Stimulated activated CD8-positive, alpha-beta memory T cell treated with anti-CD3 and anti-CD28 coated beads, Interleukin-12 subunit alpha, Interleukin-12 subunit beta, amount 100 ng/mL, for 24 hours (primary cell): ENCODE results near the gene PPP1R18.
"Not testable (repeated sequence)": the region's sequence is repeated elsewhere in the genome, so short reads cannot be mapped to it uniquely, and the experiment has no call there.

ENCODE experiments used
- DNase-seq: peaks from one replicate; pipeline ENCODE4 v3.0.0-alpha.2; 2020; ENCODE audit errors: extremely low read depth

The PPP1R18 gene

DNA sequence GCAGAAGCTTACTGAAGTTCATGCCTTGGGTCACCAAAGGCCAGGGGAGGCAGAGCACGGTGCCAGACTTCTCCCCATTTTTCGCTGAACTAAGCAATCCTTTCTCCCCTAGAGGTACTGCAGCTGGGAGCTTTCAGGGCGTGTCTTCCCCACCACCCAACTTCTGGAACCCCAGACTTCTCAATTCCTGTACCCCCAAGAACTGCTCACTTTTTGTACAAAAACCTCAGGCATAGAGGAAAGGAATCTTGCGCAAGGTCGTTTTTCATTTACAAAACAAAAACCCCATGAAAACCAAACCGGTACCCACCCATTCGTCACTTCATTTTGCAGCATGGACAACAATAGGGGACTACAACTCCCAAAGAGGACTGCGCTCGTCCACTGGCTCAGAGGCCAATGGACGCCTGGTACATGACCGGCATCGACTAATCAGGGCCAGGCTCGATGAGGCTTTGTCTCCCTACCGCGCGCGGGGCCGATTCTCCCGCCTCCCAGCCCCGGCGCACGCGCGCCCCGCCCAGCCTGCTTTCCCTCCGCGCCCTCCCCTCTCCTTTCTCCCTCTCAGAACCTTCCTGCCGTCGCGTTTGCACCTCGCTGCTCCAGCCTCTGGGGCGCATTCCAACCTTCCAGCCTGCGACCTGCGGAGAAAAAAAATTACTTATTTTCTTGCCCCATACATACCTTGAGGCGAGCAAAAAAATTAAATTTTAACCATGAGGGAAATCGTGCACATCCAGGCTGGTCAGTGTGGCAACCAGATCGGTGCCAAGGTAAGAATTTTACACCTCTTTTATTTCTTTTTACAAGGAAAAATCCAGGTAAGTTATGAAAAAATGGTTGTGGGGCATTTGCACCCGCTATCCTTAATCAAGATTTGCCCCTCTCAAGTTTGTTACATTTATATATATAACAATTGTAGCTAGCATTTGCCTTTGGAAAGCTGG is 33.6 kb upstream of the PPP1R18 start, which contains the start of gene TUBB:
Gene TUBB (plus strand): TSS at position 562 of the 947 bp plus-strand sequence. CDS start 155 bp downstream, at position 717.
- DNase-seq: peak; percentile 85

DNA sequence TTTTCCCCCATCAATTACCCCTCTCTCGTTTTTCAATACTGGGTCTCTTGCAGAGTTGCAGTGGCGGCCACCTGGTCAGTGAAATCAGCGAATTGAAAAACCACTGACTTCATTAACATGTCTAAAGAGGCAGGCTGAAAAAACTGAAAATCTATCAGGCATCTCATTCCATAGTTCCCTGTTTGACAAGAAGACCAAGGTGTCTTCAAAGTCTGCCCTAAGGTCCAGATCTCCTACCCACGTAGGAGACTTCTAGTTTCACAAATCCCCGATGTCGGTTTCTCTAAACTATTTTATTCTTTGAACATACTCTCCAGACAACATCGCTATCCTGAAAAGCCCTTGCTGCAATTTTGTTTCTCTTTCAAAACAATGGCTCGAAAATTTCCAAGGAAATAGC is 32.9 kb upstream of the PPP1R18 start:
- no peak for DNase-seq

DNA sequence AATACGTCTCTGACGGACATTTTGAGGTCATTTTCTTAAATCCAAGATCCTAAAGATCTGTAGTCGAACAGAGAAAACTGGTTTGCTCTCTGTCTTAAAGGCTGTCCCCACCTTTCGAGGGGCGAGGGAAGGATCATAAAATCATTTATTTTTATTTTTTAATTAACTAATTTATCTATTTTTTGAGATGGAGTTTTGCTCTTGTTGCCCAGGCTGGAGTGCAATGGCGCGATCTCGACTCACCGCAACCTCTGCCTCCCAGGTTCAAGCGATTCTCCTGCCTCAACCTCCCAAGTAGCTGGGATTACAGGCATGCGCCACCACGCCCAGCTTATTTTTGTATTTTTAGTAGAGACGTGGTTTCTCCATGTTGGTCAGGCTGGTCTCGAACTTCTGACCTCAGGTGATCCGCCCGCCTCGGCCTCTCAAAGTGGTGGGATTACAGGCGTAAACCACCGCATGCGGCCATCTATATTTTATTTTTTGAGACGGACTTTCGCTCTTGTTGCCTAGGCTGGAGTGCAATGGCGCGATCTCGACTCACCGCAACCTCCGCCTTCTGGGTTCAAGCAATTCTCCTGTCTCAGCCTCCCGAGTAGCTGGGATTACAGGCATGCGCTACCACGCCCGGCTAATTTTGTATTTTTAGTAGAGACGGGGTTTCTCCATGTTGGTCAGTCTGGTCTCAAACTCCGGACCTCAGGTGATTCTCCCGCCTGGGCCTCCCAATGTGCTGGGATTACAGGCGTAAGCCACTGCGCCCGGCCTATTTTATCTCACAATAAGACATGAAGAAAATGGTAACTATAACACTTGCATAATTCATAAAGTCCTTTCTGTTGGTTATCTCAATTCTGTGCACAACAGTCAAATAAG is 31.6 kb upstream of the PPP1R18 start:
- DNase-seq: not testable (repeated sequence)

DNA sequence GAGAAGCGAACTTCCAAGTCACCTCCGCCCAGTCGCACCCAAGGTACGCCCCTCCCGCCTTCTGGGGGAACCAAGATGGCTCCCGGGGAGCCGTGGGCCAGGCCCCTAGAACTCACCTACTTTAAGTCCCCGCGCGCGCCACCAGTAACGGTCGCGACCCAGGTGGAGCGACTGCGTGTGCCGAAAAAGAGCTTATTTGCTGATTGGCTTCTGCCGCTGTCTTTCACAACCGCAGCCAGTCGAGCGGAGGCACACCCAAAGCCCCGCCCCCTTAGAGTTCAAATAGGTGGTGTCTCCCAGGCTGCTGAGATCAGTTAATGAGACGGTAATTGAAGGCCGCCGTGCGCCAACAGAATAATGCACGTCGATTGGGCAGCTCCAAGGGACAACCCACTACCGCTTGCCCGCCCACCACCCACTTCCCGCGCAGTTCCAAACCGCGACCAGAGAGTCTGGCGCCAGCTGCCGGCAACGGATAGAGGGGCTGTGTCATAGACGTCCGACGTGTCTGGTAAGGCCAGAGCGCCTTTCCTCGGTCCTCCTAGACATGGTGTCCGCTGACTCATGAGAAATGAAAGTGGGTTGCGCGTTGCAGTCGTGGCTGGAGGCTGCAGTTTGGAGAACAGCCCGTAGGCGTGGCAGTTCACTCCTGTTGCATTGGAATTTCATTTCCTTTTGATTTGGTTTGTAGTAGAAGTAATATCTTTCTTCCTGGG is 30.8 kb upstream of the PPP1R18 start, which contains the start of gene MDC1:
Gene MDC1 (minus strand): TSS at position 153 of the 716 bp plus-strand sequence. CDS start 2,106 bp downstream, outside the sequence.
- DNase-seq: peak; percentile 99

DNA sequence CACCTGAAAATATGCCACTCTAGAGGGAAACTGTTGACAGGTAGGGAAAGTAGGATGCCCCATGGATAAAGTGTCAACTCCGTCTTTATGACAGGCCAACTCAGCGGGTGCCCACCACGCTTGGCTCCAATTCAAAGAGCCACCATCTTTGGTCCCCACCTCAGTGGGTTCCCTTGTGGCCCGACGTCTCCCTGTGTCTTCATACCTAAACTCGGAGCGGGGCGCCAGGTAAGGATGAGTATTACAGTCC is 30.4 kb upstream of the PPP1R18 start:
- DNase-seq: no peak

DNA sequence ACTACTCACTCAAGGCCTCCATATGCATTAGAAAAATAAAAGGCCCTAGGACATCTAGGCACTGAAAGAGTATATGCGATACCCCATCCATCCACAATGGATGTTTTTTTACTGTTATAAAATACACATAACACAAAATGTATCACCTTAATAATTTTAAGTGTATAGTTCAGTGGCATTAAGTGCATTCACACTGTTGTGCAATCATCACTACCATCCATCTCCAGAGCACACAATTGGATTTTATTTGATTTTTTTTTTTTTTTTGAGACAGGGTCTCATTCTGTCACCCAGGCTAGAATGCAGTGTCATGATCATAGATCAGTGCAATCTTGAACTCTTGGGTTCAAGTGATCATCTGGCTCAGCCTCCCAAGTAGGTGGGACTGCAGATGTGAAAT is 27.8 kb upstream of the PPP1R18 start:
- DNase-seq: no peak

DNA sequence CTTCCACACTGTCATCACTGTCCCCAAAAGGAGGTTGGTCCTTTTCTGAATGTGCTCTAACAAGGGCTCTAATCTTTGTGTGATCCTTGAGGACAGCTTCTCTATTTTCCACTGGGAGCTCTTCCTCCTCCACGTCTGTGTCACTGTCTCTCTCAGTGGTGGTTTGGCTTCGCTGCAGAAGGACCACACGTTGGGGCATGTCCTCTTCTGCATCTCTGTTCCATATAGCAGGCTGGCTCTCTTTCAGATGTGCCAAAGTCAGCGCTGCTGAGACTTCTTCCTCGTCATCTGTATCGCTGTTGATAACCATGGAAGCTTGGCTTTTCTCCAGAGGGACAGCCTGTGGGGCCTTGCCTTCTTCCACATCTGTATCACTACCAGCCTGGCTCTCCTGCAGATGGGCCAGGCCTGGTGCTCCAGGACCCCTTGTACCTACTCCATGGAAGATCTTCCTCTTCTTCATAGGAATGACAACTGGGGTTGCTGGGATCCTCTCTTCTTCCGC is 26.0 kb upstream of the PPP1R18 start:
- DNase-seq: no peak

DNA sequence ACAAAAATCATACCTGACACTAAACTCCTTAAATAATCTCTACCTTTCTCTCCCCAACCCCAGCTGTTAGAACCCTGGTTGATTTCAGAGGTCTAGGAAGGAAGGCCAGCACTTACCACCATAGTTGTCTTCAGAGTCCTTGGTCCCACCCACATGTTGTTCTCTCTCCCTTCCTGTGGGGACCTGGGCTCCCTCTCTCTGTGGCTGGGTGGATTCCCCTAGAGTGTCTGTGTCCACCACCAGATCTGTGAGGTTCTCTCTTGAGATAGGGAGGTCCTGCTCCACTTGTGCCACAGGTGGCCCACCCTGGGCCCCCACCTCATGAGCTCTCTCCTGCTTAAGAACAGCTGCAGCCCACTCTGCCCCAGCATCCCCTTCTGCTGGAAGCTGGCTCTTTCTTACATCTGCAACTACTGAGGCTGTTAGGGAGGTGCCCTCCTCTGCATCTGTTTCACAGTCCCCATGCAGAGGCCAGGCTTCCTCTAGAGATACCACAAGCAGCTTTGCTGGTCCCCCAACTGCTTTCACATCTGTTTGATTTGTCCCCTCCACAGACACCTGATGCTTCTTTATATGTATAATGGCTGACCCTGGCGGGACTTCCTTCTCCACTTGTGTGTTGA is 25.4 kb upstream of the PPP1R18 start:
- no peak for DNase-seq

DNA sequence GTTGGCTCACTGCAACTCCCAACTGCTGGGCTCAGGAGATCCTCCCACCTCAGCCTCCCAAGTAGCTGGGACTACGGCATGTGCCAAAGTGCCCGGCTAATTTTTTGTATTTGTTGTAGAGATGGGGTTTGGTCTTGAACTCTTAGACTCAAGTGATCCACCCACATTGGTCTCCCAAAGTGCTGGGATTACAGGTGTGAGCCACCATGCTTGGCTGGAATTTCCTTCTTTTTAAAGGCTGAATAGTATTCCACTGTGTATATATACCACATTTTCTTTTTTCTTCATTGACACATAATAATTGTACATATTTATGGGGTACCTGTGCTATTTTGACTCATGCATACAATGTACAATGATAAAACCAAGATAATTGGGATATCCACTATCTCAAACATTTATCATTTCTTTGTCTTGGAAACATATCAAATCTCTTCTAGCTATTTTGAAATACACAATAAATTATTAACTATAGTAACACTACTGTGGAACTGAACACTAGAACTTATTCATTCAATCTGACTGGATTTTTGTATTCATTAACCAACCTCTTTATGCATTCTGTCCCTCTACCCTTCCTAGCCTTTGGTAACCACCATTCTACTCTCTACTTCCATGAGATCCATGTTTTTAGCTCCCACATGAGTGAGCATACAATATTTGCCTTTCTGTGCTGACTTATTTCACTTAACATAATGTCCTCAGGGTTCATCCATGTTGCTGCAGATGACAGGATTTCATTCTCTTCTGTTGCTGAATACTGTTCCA is 22.8 kb upstream of the PPP1R18 start:
- DNase-seq: no peak

DNA sequence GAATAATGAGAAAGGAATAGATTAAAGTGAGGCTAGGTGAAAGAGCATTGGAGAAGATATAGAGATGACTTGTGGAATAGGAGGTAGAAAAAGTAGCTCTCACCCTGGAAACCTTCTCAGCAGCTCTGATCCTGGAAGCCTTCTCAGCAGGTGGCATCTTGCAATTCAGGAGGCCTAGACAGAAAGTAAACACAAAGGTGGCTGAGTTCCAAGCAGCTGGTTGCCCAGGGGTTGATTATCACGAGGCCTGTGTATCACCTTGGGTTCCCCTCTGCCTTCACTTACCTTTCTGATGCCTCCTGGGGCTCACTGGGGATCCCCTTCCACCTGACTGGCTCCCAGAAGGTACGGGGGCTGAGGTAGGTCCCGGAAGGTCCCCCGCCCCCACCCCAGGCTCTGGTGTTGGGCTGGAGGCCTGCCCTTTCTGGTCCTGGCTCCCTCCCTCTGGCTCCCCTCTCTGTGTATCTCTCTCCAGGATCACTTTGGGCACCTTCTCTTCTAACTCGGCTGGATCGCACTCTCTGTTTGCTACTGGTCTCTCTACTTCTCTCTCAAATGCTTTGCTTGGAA is 20.9 kb upstream of the PPP1R18 start:
- DNase-seq: no peak

DNA sequence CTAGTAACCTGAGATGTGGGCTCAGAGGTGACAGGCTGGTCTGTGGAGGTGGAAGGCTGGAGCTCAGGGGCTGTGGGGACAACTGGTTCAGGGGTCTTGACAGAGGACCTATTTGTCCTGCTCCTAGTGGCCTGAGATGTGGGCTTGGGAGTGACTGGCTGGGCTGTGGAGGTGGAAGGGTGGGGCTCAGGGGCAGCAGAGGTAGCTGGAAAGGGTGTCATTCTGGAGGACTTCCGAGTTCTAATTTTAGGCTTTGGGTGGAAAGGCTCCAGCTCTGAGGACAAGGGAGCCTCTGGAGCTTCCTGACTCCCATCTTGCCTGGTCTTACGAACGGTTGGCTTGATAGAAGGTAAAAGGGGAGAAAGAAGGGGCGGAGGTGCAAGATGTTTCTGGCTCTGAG is 19.2 kb upstream of the PPP1R18 start:
- DNase-seq: no peak

DNA sequence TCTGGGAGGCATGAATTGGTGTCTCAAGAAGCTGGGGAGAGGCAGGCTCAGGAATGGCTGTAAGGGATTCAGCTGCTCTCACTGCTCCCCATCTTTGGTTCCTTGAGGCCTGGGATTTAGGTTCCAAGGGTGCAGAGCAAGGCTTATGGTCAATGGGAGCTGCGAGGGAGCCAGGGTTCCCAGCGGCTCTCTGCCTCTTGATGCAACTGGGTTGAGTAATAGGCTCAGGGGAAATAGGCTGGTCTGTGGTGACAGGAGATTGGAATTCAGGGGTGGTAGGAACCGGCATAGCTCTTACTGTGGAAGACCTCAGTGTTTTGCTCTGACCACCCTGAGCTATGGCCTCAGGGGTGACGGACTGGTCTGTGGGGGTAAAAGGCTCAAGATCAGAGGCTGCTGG is 17.4 kb upstream of the PPP1R18 start:
- DNase-seq: no peak

DNA sequence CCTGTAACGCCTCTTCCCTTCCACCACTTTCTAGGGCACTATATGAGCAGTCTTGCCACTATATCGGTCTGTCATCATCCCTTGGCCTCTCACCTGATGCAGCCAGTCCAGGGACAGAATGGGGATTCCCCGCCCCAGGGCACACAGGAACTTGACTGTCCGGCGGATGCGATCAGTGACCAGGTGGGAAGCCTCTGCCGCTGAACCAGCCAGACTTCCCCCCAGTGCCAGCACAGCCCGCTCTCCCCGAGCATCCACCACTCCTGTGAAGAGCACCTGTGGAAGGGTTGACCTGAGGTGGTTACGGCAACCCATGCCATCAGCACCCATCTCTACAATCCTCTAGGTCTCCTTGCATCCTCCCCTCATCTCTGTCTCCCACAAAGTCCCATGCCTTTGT is 16.6 kb upstream of the PPP1R18 start:
- DNase-seq: no peak

DNA sequence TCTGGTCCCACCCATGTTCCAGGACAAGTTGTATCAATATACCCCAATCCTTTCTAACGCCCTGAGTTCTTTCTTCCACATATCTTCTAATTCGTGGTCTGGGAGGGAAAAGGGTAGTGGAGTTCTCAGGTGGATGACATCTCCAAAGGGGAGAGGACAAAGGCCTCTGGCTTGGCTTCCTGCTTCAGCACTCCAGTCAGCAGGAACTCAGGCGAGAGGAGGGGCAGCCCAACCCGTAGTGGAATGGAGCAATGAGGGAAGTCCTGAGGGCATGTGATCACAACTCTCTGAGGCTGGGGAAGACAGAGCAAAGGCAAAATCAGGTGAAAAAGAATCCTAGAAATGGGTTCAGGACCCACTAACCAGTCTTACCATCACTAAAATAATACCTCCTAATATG is 13.9 kb upstream of the PPP1R18 start:
- DNase-seq: no peak

DNA sequence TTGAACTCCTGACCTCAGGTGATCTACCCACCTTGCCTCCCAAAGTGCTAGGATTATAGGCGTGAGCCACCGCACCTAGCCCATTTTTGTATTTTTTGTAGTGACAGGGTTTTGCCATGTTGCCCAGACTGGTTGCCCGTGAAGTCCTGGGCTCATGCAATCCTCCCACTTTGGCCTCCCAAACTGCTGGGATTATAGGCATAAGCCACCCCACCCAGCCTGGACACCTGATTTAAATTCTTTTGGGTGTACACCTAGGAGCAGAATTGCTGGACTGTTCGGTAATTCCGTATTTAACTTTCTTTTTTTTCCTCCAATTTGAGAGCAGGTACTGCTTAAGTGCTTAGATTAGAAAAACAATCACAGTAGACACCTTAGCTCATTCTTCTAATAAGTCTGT is 10.0 kb upstream of the PPP1R18 start:
- DNase-seq: no peak

DNA sequence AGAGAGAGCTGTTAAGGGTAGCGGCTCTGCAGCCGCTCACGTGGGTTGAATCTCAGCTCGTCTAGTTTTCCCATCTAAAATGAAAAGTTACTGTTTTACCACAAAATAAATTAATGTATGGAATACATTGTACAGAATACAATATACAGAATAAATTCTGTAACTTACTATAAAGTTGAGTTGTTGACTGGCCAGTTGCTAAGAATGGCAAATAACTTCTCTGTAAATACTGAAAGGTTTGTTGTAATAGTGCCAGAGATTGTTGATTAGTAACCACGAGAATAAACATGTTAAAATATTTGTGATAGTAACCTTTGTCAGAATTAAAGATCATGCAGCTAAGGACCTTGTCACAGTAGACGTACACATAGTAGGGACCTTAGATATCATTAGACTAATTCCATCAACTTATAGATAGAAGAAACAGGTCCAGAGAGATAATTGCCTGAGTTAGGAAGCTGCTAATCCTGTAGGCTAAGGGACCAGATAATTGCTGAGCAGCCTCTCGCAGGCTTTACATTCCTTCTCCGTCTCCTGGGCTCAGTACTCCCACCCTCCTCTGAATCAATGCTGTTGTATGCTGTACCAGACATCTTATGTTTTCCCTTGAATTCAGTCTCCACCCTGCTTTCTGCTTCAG is 4.9 kb upstream of the PPP1R18 start:
- DNase-seq: no peak

DNA sequence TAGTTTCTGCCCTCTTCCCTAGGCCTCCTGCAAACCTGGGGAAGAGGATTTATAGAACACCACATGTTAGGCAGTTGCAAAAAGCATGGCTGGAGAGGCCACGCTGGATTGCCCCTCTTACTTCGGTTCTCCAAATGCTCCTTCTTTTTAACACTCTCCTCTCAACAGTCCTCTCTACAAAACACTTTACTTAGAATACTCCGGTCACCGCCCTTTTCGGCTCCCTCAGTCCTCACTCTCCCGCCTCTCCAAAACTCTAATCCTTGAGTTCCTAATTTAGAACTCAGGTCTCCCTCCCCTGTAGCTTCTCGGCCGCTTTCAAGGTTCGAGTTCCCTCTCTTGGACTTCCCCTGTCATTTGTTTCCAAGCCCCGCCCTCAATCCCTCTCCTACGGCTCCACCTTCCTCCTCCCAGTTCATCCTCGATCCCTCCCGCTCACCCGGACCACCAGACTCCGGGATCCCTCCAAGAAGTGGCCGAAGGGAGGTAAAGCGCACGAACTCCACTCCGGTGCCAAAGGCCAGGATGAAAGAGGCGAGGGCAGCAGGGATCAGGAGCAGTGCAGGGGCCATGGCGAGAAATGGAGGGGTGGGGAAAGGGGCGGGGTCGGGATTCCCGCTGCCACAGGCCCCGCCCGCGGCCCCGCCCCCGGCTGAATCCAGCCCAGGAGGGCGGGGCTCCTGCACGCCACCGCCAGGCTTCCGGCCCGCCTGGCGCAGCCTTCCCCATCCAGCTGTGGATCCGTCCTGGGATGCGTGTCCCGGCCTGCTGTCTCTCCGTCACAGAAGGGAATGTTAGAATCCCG is 4.2 kb upstream of the PPP1R18 start, which contains the start of gene NRM:
Gene NRM (minus strand): TSS at position 582 of the 805 bp plus-strand sequence. CDS start 10 bp downstream, at position 572.
- DNase-seq: no peak

DNA sequence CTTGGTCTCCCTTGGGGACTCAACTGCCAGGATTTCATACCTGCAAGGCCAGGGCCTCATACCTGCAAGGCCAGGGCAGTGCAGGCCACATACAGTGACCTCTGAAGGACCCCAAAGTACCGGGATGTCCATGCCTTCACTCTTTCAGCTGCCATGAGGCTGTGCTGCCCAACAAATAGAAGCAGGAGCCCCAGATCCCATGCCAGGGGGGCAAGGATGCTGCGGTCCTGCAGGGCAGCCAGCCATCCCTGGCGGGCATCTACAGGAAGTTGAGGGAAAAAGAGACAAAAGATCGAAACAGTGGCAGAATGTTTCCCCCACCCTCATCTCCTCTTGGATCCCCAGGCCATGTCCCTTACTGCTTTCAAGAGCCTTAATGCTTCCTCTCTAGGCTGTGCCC is 3.5 kb upstream of the PPP1R18 start:
- no peak for DNase-seq
